Measurements from ENCODE around the gene SCO2. TPM values are rescaled to one million over a fixed set of nuclear protein-coding genes. Genes with fewer than 3 reads are reported as not detected.
A peak's percentile ranks its signal among the peaks of the same experiment; 100 is the strongest.

The SCO2 gene
- total and polyA plus RNA-seq, 2 of the 13 experiments (the other 11 are each of a cell fraction or from before 2014, with no cell fraction given), result 0.32 to 3.7 TPM

GRCh38 chr22:50525104-50525857 is at the start of gene SCO2 (continued):
- TF ChIP-seq ATF7 (IDR thresholded peaks at IDR 0.05) (no peak), ATF7 (CRISPR knock-in tag; IDR thresholded peaks at IDR 0.05) (no peak), RAD21 (CRISPR knock-in tag; IDR thresholded peaks at IDR 0.05) (peak; percentile 46; the same call in 1 of the 2 replicates), ZMAT3 (CRISPR knock-in tag; conservative IDR thresholded peaks at IDR 0.05) (peak; percentile 33), ZNF761 (CRISPR knock-in tag; conservative IDR thresholded peaks at IDR 0.05) (peak; percentile 63), PATZ1 (CRISPR knock-in tag; IDR thresholded peaks at IDR 0.05) (peak; percentile 91), ZNF136 (CRISPR knock-in tag; IDR thresholded peaks at IDR 0.05; ENCODE audit: low read depth) (peak; percentile 81), ZNF256 (CRISPR knock-in tag; conservative IDR thresholded peaks at IDR 0.05) (no peak), ZNF841 (CRISPR knock-in tag; IDR thresholded peaks at IDR 0.05; ENCODE audit: borderline replicate concordance) (0 out of 2 replicates have a peak, but pooled peaks have one; percentile 72), REXO4 (CRISPR knock-in tag; IDR thresholded peaks at IDR 0.05; ENCODE audit: borderline replicate concordance) (peak; percentile 77; the same call in 1 of the 2 replicates), ZNF746 (CRISPR knock-in tag; IDR thresholded peaks at IDR 0.05) (peak; percentile 42; the same call in 1 of the 2 replicates), ZNF354B (CRISPR knock-in tag; IDR thresholded peaks at IDR 0.05) (no peak), ZNF557 (CRISPR knock-in tag; IDR thresholded peaks at IDR 0.05) (no peak), ZNF580 (CRISPR knock-in tag; IDR thresholded peaks at IDR 0.05; ENCODE audit: borderline replicate concordance, low read depth) (peak; percentile 64; the same call in 1 of the 2 replicates), BCLAF1 (IDR thresholded peaks at IDR 0.05) (no peak), NFE2 (CRISPR knock-in tag; IDR thresholded peaks at IDR 0.05) (no peak), RXRA (CRISPR knock-in tag; IDR thresholded peaks at IDR 0.05) (peak; percentile 63; the same call in 1 of the 2 replicates), NFE2L2 (IDR thresholded peaks at IDR 0.05; ENCODE audit: low read length) (no peak), CAMTA2 (CRISPR knock-in tag; IDR thresholded peaks at IDR 0.05; ENCODE audit: borderline replicate concordance) (peak; percentile 62; the same call in 1 of the 2 replicates), GTF3A (CRISPR knock-in tag; conservative IDR thresholded peaks at IDR 0.05) (no peak), PRDM15 (CRISPR knock-in tag; IDR thresholded peaks at IDR 0.05) (no peak), HNRNPUL1 (IDR thresholded peaks at IDR 0.05; ENCODE audit: low read depth, low read length) (no peak)

Measured in HepG2 (cell line).